HepG2 (cell line): ENCODE data around the gene ZFP14.
"Not testable (repeated sequence)": the region's sequence is repeated elsewhere in the genome, so short reads cannot be mapped to it uniquely, and the experiment has no call there.

Experiments used
- ADNP ChIP-seq: sonication (generic); formaldehyde crosslinking; IDR thresholded peaks from 2 replicates; pipeline ENCODE4 v1.4.0; 2020; ENCODE audit warnings: missing genetic modification reagents
- CTCF ChIP-seq: sonication (generic); formaldehyde crosslinking; IDR thresholded peaks from 2 replicates; pipeline ENCODE4 v1.5.0; 2020; ENCODE audit warnings: mild to moderate bottlenecking, missing genetic modification reagents, moderate library complexity
- EZH2 ChIP-seq: conservative IDR thresholded peaks from 2 replicates; pipeline ENCODE4 v1.6.1; 2012; ENCODE audit warnings: mild to moderate bottlenecking, low read depth, low read length, moderate library complexity
- GABPA ChIP-seq, 2 experiments: IDR thresholded peaks; 2 replicates each; pipeline ENCODE4 v1.6.1; 2011 to 2016; ENCODE audit warnings: low read depth in 2 of 2, low read length in 1 of 2, missing biosample characterization in 1 of 2, missing genetic modification characterization in 1 of 2
- RAD21 ChIP-seq: fragments of 450-650 bp; formaldehyde crosslinking; IDR thresholded peaks from 2 replicates; pipeline ENCODE4 v1.5.0; 2020; ENCODE audit warnings: mild to moderate bottlenecking
- ZNF274 ChIP-seq: sonication (generic); formaldehyde crosslinking; IDR thresholded peaks from 2 replicates; pipeline ENCODE4 v1.5.1; 2020; ENCODE audit warnings: mild to moderate bottlenecking, missing genetic modification reagents
- ZNF354B ChIP-seq: sonication (generic); formaldehyde crosslinking; IDR thresholded peaks from 2 replicates; pipeline ENCODE4 v1.8.0; 2022; ENCODE audit warnings: mild to moderate bottlenecking, missing genetic modification reagents

DNA sequence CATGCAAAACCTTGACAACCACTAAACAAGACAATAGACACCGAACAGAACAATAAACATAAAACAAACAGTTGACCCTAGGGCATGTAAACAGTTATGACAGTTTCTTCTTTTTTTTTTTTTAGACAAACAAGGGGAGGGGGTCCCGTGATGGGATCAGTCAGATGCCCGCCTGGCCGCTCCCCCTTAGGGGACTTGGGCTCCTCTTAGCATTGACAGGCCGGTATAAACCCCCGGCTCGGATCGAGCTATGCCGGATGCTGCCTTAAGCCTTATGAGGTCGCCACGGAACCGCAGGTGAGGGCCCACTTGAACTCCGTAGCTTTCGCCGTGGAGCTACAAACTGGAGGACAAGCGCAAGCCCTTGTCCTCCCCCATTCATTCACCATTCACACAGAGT is 49.5 kb downstream of the ZFP14 start:
- not testable (repeated sequence) for TF ChIP-seq EZH2; CTCF (CRISPR knock-in tag); ZNF274 (CRISPR knock-in tag); GABPA (IDR thresholded peaks at IDR 0.05; ENCODE audit: low read depth, low read length); GABPA (CRISPR knock-in tag; IDR thresholded peaks at IDR 0.05; ENCODE audit: low read depth); RAD21; ZNF354B (CRISPR knock-in tag); ADNP (CRISPR knock-in tag)
